B cell (primary cell): ENCODE data around the gene RHOD. TPM values are rescaled to one million over a fixed set of nuclear protein-coding genes. Genes with fewer than 3 reads are reported as not detected.

ENCODE experiments used
- ATAC-seq: fragments of 200-7000 bp; cut with Tn5 transposase; one replicate; pipeline ENCODE4 v1.10.0; 2021; ENCODE audit warnings: low read depth, mild to moderate bottlenecking, moderate number of reproducible peaks, moderate library complexity
- CTCF ChIA-PET: fragments of 350-600 bp; sonication (Branson Sonifier 250); formaldehyde crosslinking; loops from one replicate; lab custom pipeline; 2021; ENCODE audit warnings: antibody characterized with exemption, inconsistent platforms; lab: Charles Lee
- POLR2A ChIA-PET: fragments of 350-600 bp; sonication (Branson Sonifier 250); formaldehyde crosslinking; loops from one replicate; lab custom pipeline; 2021; ENCODE audit warnings: antibody characterized with exemption; lab: Charles Lee
- DNase-seq: peaks from one replicate; pipeline ENCODE4 v3.0.0; 2013
- H2AFZ ChIP-seq: 2 replicates; pipeline ENCODE4 v1.6.1; 2012; ENCODE audit warnings: mild to moderate bottlenecking, low read depth, low read length; ENCODE audit not compliant: insufficient read depth, poor library complexity, severe bottlenecking
- H3K27ac ChIP-seq, 2 donors: 1 replicate in 1 of 2; 2 replicates in 1 of 2; pipeline ENCODE4 v1.5.1; 2012 to 2013; ENCODE audit warnings: low read length in 2 of 2, mild to moderate bottlenecking in 2 of 2, moderate library complexity in 1 of 2
- H3K27me3 ChIP-seq, 4 experiments: fragments of 200-600 bp in 1 of 4; sonication (generic) in 1 of 4; replicated peaks in 1 of 4; 1 replicate in 2 of 4; 2 replicates in 2 of 4; pipeline versions ENCODE4 v1.6.1 to v1.7.0; 2013 to 2016; ENCODE audit warnings: low read length in 3 of 4, mild to moderate bottlenecking in 2 of 4, mixed read lengths in 1 of 4, moderate library complexity in 1 of 4; ENCODE audit not compliant: insufficient read depth in 4 of 4, control insufficient read depth in 3 of 4; ENCODE audit errors: control extremely low read depth in 1 of 4
- H3K36me3 ChIP-seq, 2 experiments: replicated peaks in 1 of 2; 1 replicate in 1 of 2; 2 replicates in 1 of 2; pipeline versions ENCODE4 v1.6.1 to v1.7.1; 2013; ENCODE audit warnings: low read length in 1 of 2; ENCODE audit not compliant: insufficient read depth in 2 of 2, control insufficient read depth in 1 of 2; ENCODE audit errors: control extremely low read depth in 1 of 2, extremely low read depth in 1 of 2
- H3K4me1 ChIP-seq, 2 donors: fragments of 200-600 bp in 1 of 2; sonication (generic) in 1 of 2; 1 replicate in 1 of 2; 2 replicates in 1 of 2; pipeline versions ENCODE4 v1.5.1 to v1.6.1; 2013 to 2017; ENCODE audit warnings: low read length in 2 of 2; ENCODE audit not compliant: control insufficient read depth in 2 of 2, insufficient read depth in 2 of 2
- H3K4me2 ChIP-seq: replicated peaks from 2 replicates; pipeline ENCODE3; 2012; ENCODE audit warnings: mild to moderate bottlenecking, low read depth, low read length; ENCODE audit not compliant: poor library complexity, severe bottlenecking
- H3K4me3 ChIP-seq, 5 experiments: fragments of 200-600 bp in 1 of 5; sonication (generic) in 1 of 5; 1 replicate in 3 of 5; 2 replicates in 2 of 5; pipeline versions ENCODE4 v1.5.1 to v1.7.0; 2011 to 2016; ENCODE audit warnings: low read length in 4 of 5, mild to moderate bottlenecking in 4 of 5, low read depth in 2 of 5, control low read depth in 1 of 5, moderate library complexity in 1 of 5; ENCODE audit not compliant: insufficient read depth in 1 of 5; ENCODE audit errors: control extremely low read depth in 1 of 5, extremely low read depth in 1 of 5
- H3K79me2 ChIP-seq: fragments of 200-600 bp; sonication (generic); one replicate; pipeline ENCODE4 v1.6.0; 2016; ENCODE audit warnings: low read length; ENCODE audit not compliant: control insufficient read depth, insufficient read depth
- H3K9ac ChIP-seq: fragments of 200-600 bp; sonication (generic); 2 replicates; pipeline ENCODE4 v1.6.1; 2017; ENCODE audit warnings: mild to moderate bottlenecking, low read length, moderate library complexity
- H3K9me3 ChIP-seq, 3 donors: one replicate each; pipeline versions ENCODE4 v1.6.1 to v1.7.1; 2013; ENCODE audit warnings: low read length in 2 of 3; ENCODE audit not compliant: control insufficient read depth in 2 of 3, insufficient read depth in 1 of 3; ENCODE audit errors: control extremely low read depth in 1 of 3
- H4K20me1 ChIP-seq: 2 replicates; pipeline ENCODE4 v1.6.0; 2012; ENCODE audit warnings: mild to moderate bottlenecking, low read length; ENCODE audit not compliant: insufficient read depth, control insufficient read depth, poor library complexity, severe bottlenecking
- H3K27ac Mint-ChIP-seq: one replicate; pipeline ENCODE4 v1.8.0; 2021; ENCODE audit warnings: mixed read lengths
- H3K27me3 Mint-ChIP-seq: one replicate; pipeline ENCODE4 v1.8.0; 2021; ENCODE audit warnings: mixed read lengths
- H3K4me1 Mint-ChIP-seq: one replicate; pipeline ENCODE4 v1.8.0; 2021; ENCODE audit warnings: mixed read lengths
- H3K4me3 Mint-ChIP-seq: one replicate; pipeline ENCODE4 v1.8.0; 2021; ENCODE audit warnings: mixed read lengths
- H3K9me3 Mint-ChIP-seq: one replicate; pipeline ENCODE4 v1.8.0; 2022; ENCODE audit warnings: mixed read lengths; ENCODE audit not compliant: insufficient read depth
- EZH2 ChIP-seq: IDR thresholded peaks from 2 replicates; pipeline ENCODE4 v1.6.1; 2012; ENCODE audit warnings: borderline replicate concordance, low read depth, mild to moderate bottlenecking, moderate library complexity, low read length; ENCODE audit not compliant: insufficient read depth, poor library complexity, severe bottlenecking
- WGBS: methylation state at CpG from one replicate; pipeline ENCODE4 v1.1.5; 2013; ENCODE audit warnings: missing lambda C conversion rate; ENCODE audit not compliant: insufficient coverage; 5-methylcytosine and 5-hydroxymethylcytosine counted together
- intact Hi-C: fragments of 100-400 bp; cut with micrococcal nuclease; formaldehyde crosslinking; loops from one replicate; pipeline ENCODE4 v1.10.0; 2022
- polyA plus RNA-seq: library from polyadenylated mRNA; depleted of rRNA; stranded (reverse); fragments of >200 nt; gene quantifications from 2 replicates; pipeline ENCODE4 v1.2.3, GENCODE V29; 2012
- total RNA-seq, 2 donors: library from RNA; stranded (reverse); fragments of 120-200 nt in 1 of 2; gene quantifications; 1 replicate in 1 of 2; 2 replicates in 1 of 2; pipeline versions ENCODE4 v1.2.3 to v1.2.4, GENCODE V29; 2013 to 2022
- TF ChIP-seq, protein P1 (sequence below): fragments of 200-600 bp; IDR thresholded peaks from one replicate; pipeline ENCODE4 v1.8.0; 2022; ENCODE audit warnings: antibody characterized with exemption, mild to moderate bottlenecking

Gene RHOD
- total and polyA plus RNA-seq, 2 donors (not counting 1 experiment from before 2014, with no cell fraction given), result 0.42 to 0.48 TPM

- H3K4me1 Mint-ChIP-seq, result peaks cover 11% of the 10 kb centered on the region
- WGBS, result 92% methylated on average over 2 of the region's 8 CpGs
- H3K4me3 Mint-ChIP-seq, result no peak overlapping the region
- H3K4me2 ChIP-seq, result no peak overlapping the region
- H3K9me3 ChIP-seq, result no peaks in the 10 kb centered on the region
- H3K9me3 Mint-ChIP-seq, result no peaks in the 10 kb centered on the region
- ATAC-seq (no peak), DNase-seq (no peak)
- H4K20me1 ChIP-seq, result no peaks in the 10 kb centered on the region
- no peak overlapping the region for H2AFZ ChIP-seq
- H3K27ac Mint-ChIP-seq, result no peak overlapping the region
- H3K27me3 ChIP-seq, result peaks cover 0 to 8% (median 0%) of the 10 kb centered on the region in 4 experiments
- ChIA-PET CTCF (interaction anchor here (0.9 to 1.4 kb wide), 2 partner anchors 13 to 20 kb away, joined by 3 to 4 read pairs; no protein-coding TSS in a partner anchor), POLR2A (no interaction called here)
- H3K4me3 ChIP-seq, result no peak overlapping the region
- peaks cover 7% of the 10 kb centered on the region for H3K27me3 Mint-ChIP-seq
- intact Hi-C loops, result no loop called here
- H3K79me2 ChIP-seq, result no peaks in the 10 kb centered on the region
- no peaks in the 10 kb centered on the region for H3K36me3 ChIP-seq
- no peak overlapping the region for H3K27ac ChIP-seq
- TF ChIP-seq, protein P1, sequence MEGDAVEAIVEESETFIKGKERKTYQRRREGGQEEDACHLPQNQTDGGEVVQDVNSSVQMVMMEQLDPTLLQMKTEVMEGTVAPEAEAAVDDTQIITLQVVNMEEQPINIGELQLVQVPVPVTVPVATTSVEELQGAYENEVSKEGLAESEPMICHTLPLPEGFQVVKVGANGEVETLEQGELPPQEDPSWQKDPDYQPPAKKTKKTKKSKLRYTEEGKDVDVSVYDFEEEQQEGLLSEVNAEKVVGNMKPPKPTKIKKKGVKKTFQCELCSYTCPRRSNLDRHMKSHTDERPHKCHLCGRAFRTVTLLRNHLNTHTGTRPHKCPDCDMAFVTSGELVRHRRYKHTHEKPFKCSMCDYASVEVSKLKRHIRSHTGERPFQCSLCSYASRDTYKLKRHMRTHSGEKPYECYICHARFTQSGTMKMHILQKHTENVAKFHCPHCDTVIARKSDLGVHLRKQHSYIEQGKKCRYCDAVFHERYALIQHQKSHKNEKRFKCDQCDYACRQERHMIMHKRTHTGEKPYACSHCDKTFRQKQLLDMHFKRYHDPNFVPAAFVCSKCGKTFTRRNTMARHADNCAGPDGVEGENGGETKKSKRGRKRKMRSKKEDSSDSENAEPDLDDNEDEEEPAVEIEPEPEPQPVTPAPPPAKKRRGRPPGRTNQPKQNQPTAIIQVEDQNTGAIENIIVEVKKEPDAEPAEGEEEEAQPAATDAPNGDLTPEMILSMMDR, result no peak
- no peak for TF ChIP-seq EZH2
- H3K4me1 ChIP-seq, result peaks cover 0 to 10% of the 10 kb centered on the region in 2 donors
- H3K9ac ChIP-seq, result no peak overlapping the region
These were observed 46.0 kb downstream of the RHOD start for GRCh38 chr11:67102664-67103063.

- intact Hi-C loops, result no loop called here
- no peak overlapping the region for H3K27ac Mint-ChIP-seq
- H3K4me1 Mint-ChIP-seq, result no peaks in the 10 kb centered on the region
- H3K9me3 ChIP-seq, result no peaks in the 10 kb centered on the region
- CTCF ChIA-PET, result interaction anchor here (0.7 to 2.3 kb wide), 3 partner anchors 25 to 61 kb away, joined by 3 to 7 read pairs (median 5); no protein-coding TSS in a partner anchor
- no CpG with 5 or more reads among the region's 2 CpGs for WGBS
- no peaks in the 10 kb centered on the region for H3K79me2 ChIP-seq
- peaks cover 0 to 8% (median 0%) of the 10 kb centered on the region in 4 experiments for H3K27me3 ChIP-seq
- DNase-seq (no peak), ATAC-seq (no peak)
- POLR2A ChIA-PET, result interaction anchor here (0.7 kb wide), 1 partner anchor 1216 kb away, joined by 6 read pairs; no protein-coding TSS in a partner anchor
- H4K20me1 ChIP-seq, result no peaks in the 10 kb centered on the region
- no peaks in the 10 kb centered on the region for H3K4me1 ChIP-seq
- no peak overlapping the region for H3K27ac ChIP-seq
- H3K9ac ChIP-seq, result no peak overlapping the region
- peaks cover 7% of the 10 kb centered on the region for H3K27me3 Mint-ChIP-seq
- H3K4me3 Mint-ChIP-seq, result no peak overlapping the region
- TF ChIP-seq EZH2, result no peak
- TF ChIP-seq, protein P1, result no peak
- no peaks in the 10 kb centered on the region for H3K36me3 ChIP-seq
- H3K4me2 ChIP-seq, result no peak overlapping the region
- no peaks in the 10 kb centered on the region for H3K9me3 Mint-ChIP-seq
- H3K4me3 ChIP-seq, result no peak overlapping the region
- no peak overlapping the region for H2AFZ ChIP-seq
These were observed 49.3 kb downstream of the RHOD start for GRCh38 chr11:67105964-67106363.
